ENCODE results near the gene CSTF3.

CSTF3 gene

DNA sequence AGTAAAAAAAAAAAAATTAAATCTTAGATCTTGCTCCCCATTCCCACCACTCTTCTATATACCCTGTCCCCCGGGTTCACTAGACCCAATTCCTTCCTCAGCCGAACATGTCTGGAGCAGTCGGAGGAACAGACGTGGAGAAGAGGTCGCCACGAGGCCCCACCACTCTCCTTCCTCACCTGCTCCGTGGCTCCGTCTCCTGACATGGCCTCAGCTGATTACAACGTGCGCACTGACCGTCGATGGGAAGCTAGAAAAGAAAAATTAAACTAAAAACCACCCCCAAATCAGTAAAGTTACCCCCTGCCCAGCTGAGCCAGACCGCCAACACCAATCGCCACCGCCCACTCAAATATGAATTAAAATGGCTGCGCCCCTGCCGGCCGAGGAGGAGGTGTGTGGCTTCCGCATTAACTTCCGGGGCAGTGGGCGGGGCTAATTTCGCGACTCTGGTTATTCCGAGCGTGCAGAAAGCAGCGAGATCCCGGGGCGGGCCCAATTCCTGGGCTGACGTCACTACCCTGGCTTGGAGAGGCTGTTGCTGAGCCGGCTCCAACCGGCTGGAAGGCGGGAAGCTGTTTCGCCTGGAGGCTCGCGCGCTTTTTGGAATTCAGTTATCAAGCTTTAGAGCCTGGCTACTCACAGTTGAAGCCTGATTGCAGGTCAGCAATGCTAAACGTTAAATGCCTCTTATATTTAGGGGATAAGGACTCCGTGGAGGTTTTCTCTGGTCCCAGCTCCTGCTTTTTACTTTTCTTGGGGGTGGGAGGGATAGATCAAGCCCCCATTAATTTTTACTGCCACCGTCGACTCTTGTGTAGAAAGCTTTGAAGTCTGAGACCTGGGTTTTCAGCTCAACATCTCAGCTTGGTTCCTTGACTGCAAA lies at the start of gene CSTF3:
Gene CSTF3 (minus strand): TSS at position 361 of the 886 bp plus-strand sequence. CDS start 155 bp downstream, at position 206.
- peak; percentile 97 for DNase-seq (ENCODE audit: extremely low read depth, low read depth)
- peak within 1 kb of the TSS; percentile 82 for H3K4me3 ChIP-seq (replicated peaks; ENCODE audit: low read depth, low read length)
- TF ChIP-seq, protein P1, sequence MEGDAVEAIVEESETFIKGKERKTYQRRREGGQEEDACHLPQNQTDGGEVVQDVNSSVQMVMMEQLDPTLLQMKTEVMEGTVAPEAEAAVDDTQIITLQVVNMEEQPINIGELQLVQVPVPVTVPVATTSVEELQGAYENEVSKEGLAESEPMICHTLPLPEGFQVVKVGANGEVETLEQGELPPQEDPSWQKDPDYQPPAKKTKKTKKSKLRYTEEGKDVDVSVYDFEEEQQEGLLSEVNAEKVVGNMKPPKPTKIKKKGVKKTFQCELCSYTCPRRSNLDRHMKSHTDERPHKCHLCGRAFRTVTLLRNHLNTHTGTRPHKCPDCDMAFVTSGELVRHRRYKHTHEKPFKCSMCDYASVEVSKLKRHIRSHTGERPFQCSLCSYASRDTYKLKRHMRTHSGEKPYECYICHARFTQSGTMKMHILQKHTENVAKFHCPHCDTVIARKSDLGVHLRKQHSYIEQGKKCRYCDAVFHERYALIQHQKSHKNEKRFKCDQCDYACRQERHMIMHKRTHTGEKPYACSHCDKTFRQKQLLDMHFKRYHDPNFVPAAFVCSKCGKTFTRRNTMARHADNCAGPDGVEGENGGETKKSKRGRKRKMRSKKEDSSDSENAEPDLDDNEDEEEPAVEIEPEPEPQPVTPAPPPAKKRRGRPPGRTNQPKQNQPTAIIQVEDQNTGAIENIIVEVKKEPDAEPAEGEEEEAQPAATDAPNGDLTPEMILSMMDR (IDR thresholded peaks at IDR 0.05; ENCODE audit: low read depth, low read length, missing control alignments): peak; percentile 33

DNA sequence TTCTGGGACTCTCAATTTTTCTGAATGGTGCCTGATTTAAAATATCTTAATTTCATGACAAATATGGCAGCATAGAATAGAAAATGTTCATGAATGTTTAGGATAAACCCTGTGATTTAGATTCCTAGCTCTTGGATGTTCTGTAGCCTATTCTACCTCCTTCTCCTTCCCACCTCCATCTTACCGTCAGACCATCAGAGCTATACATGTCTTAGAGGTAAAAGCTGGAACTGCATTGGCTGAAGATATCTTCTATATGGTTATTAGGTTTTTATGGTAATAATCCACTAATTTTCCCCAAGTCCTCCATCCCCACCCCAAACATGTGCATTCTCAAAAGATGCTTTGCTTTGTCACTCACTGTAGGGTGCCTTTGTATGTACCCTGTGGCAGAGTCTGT lies 46.9 kb upstream of the CSTF3 start:
- TF ChIP-seq, protein P1 (IDR thresholded peaks at IDR 0.05; ENCODE audit: low read depth, low read length, missing control alignments): no peak
- no peak overlapping the region for H3K4me3 ChIP-seq (replicated peaks; ENCODE audit: low read depth, low read length)
- no peak for DNase-seq (ENCODE audit: extremely low read depth, low read depth)

DNA sequence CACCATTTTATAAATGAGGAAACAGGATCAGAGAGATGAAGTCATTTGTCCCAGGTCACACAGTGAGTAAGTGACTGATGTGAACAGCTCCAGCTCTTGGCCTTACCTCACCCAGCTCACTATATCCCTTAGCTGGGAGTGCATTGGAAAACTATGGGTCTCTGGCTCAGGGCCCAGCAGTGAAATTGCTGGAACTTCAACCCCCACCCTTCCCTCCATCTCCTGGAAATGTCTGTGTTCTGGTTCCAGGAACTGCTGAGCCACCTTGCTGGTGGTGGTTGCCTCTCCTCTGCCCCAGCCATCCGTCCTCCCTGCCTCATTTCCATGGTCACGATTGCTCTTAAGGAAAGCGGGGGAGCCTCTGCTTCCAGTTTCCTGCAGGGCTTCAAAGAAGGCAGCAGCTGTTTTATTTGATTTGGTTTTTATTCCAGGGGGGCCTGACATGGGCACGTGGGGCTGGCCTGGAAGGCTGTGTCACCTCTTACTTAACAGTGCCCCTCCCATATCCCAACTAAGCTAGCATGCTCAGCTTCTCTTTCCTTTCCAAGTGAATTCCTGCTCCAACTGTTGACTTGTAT lies 46.2 kb upstream of the CSTF3 start:
- TF ChIP-seq, protein P1 (IDR thresholded peaks at IDR 0.05; ENCODE audit: low read depth, low read length, missing control alignments): no peak
- no peak overlapping the region for H3K4me3 ChIP-seq (replicated peaks; ENCODE audit: low read depth, low read length)
- DNase-seq (ENCODE audit: extremely low read depth, low read depth): no peak

DNA sequence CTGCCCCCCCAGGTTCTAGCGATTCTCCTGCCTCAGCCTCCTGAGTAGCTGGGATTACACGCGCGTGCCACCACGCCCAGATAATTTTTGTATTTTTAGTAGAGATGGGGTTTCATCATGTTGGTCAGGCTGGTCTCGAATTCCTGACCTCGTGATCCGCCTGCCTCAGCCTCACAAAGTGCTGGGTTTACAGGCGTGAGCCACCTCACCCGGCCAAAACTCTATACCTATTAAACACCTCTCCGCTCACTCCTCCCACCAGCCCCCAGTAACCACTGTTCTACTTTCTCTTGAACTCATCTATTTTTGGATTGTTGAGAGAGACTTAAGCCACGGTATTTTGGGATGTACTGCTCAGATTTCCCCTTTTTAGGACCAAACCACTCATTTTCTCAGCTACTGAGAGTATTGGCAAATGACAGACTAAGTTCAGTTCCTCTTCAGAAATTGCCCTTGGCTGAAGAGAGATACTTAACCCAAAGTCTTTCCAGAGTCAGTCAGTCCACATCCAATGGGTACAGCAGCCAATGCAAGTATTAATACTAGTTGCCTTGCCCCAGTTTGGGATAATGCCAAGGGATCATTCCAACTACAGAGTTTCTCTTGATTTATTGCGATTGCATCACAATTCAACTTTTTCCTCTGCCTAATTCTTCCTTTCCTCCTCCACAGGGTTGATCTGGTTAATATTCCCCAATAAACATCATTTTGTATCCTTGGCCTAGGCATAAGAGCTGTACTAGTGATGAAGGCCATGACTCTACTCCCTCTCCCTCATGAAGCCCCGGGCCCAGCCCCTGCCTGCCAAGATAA lies 36.8 kb upstream of the CSTF3 start:
- H3K4me3 ChIP-seq (replicated peaks; ENCODE audit: low read depth, low read length): no peak overlapping the region

DNA sequence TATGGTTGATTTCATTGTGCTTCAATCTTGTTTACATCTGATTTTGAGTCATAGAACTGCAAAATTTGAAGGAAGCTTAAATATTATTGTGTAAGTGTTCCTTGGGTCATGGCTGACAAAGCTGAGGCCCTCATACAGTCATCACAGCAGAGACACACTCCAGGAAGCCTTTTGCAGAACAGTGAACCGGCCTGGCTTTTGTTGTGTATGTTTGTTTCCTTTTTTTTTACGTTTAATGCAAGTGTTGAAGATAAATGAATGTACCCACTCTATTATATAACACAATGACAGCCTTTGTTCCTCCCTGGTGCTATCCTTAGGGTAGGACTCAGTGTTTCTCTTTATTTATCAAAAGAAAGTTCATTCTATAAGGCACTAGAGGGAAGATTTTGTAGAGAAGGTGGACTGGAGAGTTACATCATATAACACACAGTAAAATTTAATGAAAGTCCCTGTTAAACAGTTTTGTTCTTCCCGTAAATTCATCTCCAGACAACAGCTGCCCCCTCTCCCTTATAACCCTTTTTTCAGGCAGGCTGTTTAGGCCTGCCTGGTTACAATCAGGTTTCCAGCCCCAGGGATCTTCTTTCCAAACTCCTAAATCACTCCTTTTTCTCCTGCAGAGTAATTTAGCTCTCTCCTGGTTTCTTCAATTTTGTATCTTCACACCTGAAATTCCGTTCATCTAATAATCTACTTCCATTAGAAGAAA lies 34.3 kb upstream of the CSTF3 start:
- TF ChIP-seq, protein P1 (IDR thresholded peaks at IDR 0.05; ENCODE audit: low read depth, low read length, missing control alignments): no peak
- no peak for DNase-seq (ENCODE audit: extremely low read depth, low read depth)
- H3K4me3 ChIP-seq (replicated peaks; ENCODE audit: low read depth, low read length): no peak overlapping the region

More for the DNA sequence above, 36.8 kb upstream of the CSTF3 start:
- TF ChIP-seq, protein P1 (IDR thresholded peaks at IDR 0.05; ENCODE audit: low read depth, low read length, missing control alignments): no peak
- no peak for DNase-seq (ENCODE audit: extremely low read depth, low read depth)

DNA sequence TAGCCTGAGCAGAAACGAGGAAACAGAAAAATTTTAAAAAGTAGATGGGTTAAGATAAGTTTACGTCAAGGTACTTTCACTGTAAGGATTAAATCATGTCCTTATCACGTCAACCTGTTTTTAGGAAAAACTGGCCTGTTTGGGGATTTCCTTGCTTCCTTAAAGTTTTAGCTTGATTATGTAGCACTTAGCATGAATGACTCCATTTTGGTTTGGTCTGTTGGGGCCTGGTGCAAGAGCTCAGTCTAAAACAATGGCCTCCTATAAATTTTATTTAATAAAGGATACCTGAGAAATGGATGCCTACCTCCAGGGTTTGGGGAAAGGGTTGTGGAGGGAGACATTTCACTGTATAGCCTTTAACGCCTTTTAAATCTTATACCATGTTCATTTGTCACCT lies 33.2 kb upstream of the CSTF3 start:
- TF ChIP-seq, protein P1 (IDR thresholded peaks at IDR 0.05; ENCODE audit: low read depth, low read length, missing control alignments): no peak
- no peak for DNase-seq (ENCODE audit: extremely low read depth, low read depth)
- H3K4me3 ChIP-seq (replicated peaks; ENCODE audit: low read depth, low read length): no peak overlapping the region

Measured in HFF-Myc (cell line).